NK-92 (cell line): ENCODE results near the gene CETN3.
"Not testable (repeated sequence)": the region's sequence is repeated elsewhere in the genome, so short reads cannot be mapped to it uniquely, and the experiment has no call there.

Experiments
- DNase-seq: peaks from one replicate; lab custom pipeline; 2025; ENCODE audit not compliant: unreplicated experiment; lab: John Stamatoyannopoulos, UW

CETN3 gene

GRCh38 chr5:90384389-90384788 is 25.2 kb downstream of the CETN3 start:
- no peak for DNase-seq

- DNase-seq, result no peak
Observed at GRCh38 chr5:90383903-90384302, 25.7 kb downstream of the CETN3 start.

GRCh38 chr5:90381213-90381929 is 28.2 kb downstream of the CETN3 start:
- no peak for DNase-seq

GRCh38 chr5:90379652-90380051 is 29.9 kb downstream of the CETN3 start:
- no peak for DNase-seq

- no peak for DNase-seq
Observed at GRCh38 chr5:90378752-90379151, 30.8 kb downstream of the CETN3 start.

GRCh38 chr5:90371269-90371668 is 38.3 kb downstream of the CETN3 start:
- not testable (repeated sequence) for DNase-seq

- no peak for DNase-seq
Observed at GRCh38 chr5:90368454-90369246, 40.9 kb downstream of the CETN3 start.

- no peak for DNase-seq
Observed at GRCh38 chr5:90367879-90368278, 41.7 kb downstream of the CETN3 start.

GRCh38 chr5:90366948-90367347 is 42.6 kb downstream of the CETN3 start:
- no peak for DNase-seq

GRCh38 chr5:90365328-90365727 is 44.2 kb downstream of the CETN3 start:
- no peak for DNase-seq

GRCh38 chr5:90359073-90359920 is 50.3 kb downstream of the CETN3 start:
- no peak for DNase-seq

GRCh38 chr5:90356622-90357021 is 52.9 kb downstream of the CETN3 start:
- DNase-seq, result no peak

GRCh38 chr5:90356176-90356575 is 53.4 kb downstream of the CETN3 start:
- no peak for DNase-seq

GRCh38 chr5:90355635-90356034 is 53.9 kb downstream of the CETN3 start:
- DNase-seq, result no peak

- DNase-seq, result no peak
Observed at GRCh38 chr5:90353254-90353653, 56.3 kb downstream of the CETN3 start.

- DNase-seq, result no peak
Observed at GRCh38 chr5:90351101-90351500, 58.5 kb downstream of the CETN3 start.

GRCh38 chr5:90347462-90347861 is 62.1 kb downstream of the CETN3 start:
- DNase-seq, result no peak

- DNase-seq, result no peak
Observed at GRCh38 chr5:90345684-90346083, 63.9 kb downstream of the CETN3 start.

- no peak for DNase-seq
Observed at GRCh38 chr5:90344689-90345088, 64.9 kb downstream of the CETN3 start.

- DNase-seq, result not testable (repeated sequence)
Observed at GRCh38 chr5:90343731-90344130, 65.8 kb downstream of the CETN3 start.

GRCh38 chr5:90342576-90342975 is 67.0 kb downstream of the CETN3 start:
- DNase-seq, result no peak
